Uterus (tissue), 2 donors: Measurements from ENCODE around the gene EMILIN1.

Source experiments
- POLR2A ChIP-seq, 2 donors: fragments of 450-650 bp; IDR thresholded peaks; one replicate each; pipeline ENCODE4 v1.6.1; 2016; ENCODE audit warnings: antibody characterized with exemption in 2 of 2, mild to moderate bottlenecking in 1 of 2, moderate library complexity in 1 of 2
- TF ChIP-seq, protein P1 (sequence below), 4 experiments: fragments of 200-600 bp in 2 of 4; fragments of 450-650 bp in 2 of 4; sonication (generic) in 2 of 4; IDR thresholded peaks; one replicate each; pipeline ENCODE4 v1.5.1; 2016 to 2019; ENCODE audit warnings: antibody characterized with exemption in 4 of 4, mild to moderate bottlenecking in 2 of 4, moderate library complexity in 1 of 4

DNA sequence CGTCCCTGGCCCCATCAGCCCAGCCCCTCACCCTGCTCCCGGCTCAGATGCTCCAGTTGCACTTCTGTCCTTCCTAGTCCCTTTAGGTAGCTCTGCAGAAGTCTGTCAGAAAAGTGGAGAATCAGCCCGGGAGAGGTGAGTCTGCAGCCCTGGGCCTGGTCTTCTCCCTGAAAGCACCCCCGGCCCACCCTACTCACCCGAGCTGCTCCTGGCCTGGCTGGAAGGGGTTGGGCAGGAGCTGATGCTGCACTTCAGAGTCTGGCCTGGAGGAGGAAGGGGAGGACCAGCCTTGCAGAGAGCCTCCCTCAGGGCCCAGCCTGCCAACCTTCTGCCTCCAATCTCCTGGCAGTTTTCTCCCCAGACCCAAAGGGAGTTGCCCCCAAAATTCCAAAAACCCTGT is 23.9 kb downstream of the EMILIN1 start:
- TF ChIP-seq, protein P1, sequence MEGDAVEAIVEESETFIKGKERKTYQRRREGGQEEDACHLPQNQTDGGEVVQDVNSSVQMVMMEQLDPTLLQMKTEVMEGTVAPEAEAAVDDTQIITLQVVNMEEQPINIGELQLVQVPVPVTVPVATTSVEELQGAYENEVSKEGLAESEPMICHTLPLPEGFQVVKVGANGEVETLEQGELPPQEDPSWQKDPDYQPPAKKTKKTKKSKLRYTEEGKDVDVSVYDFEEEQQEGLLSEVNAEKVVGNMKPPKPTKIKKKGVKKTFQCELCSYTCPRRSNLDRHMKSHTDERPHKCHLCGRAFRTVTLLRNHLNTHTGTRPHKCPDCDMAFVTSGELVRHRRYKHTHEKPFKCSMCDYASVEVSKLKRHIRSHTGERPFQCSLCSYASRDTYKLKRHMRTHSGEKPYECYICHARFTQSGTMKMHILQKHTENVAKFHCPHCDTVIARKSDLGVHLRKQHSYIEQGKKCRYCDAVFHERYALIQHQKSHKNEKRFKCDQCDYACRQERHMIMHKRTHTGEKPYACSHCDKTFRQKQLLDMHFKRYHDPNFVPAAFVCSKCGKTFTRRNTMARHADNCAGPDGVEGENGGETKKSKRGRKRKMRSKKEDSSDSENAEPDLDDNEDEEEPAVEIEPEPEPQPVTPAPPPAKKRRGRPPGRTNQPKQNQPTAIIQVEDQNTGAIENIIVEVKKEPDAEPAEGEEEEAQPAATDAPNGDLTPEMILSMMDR (IDR thresholded peaks at IDR 0.05) = no peak
- TF ChIP-seq POLR2A (IDR thresholded peaks at IDR 0.05) = no peak
